Stimulated activated CD8-positive, alpha-beta memory T cell treated with anti-CD3 and anti-CD28 coated beads, Interleukin-2, amount 100 ng/mL, for 48 hours (primary cell): ENCODE data around the gene MCM7.

ENCODE experiments used
- DNase-seq, 2 donors: peaks; one replicate each; pipeline ENCODE4 v3.0.0-alpha.2; 2020; ENCODE audit warnings: low read depth in 2 of 2

The MCM7 gene

DNA sequence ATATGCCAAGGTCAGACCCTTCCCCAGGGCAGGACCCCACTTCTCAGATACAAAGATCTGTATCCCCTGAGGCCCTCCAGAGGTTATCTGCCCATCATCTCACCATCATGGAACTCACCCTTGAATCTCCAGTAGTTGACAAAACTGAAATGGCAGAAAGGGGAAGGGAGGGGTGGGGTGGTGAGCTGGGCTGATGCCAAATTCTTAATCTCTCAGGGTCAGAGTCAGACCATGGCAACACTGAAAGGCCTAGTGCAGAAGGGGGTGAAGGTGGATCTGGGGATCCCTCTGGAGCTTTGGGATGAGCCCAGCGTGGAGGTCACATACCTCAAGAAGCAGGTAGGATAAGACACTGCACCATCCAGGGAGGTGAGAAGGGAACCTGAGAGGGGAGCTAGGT lies 21.4 kb upstream of the MCM7 start:
- DNase-seq = no peak

- no peak for DNase-seq
These were observed 20.9 kb upstream of the MCM7 start for GRCh38 chr7:100122067-100122466.

DNA sequence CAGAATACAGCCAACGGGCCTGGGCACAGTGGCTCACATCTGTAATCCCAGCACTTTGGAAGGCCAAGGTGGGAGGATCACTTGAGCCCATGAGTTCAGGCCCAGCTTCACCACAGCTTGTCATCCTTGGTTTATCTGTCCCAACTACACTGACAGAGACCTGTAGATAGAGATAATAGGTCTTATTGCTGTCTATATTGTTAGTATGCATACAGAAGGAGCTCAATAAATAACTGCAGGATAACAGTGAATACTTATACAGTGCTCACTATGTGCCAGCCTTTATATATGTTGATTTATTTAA lies 19.5 kb upstream of the MCM7 start:
- DNase-seq = no peak

DNA sequence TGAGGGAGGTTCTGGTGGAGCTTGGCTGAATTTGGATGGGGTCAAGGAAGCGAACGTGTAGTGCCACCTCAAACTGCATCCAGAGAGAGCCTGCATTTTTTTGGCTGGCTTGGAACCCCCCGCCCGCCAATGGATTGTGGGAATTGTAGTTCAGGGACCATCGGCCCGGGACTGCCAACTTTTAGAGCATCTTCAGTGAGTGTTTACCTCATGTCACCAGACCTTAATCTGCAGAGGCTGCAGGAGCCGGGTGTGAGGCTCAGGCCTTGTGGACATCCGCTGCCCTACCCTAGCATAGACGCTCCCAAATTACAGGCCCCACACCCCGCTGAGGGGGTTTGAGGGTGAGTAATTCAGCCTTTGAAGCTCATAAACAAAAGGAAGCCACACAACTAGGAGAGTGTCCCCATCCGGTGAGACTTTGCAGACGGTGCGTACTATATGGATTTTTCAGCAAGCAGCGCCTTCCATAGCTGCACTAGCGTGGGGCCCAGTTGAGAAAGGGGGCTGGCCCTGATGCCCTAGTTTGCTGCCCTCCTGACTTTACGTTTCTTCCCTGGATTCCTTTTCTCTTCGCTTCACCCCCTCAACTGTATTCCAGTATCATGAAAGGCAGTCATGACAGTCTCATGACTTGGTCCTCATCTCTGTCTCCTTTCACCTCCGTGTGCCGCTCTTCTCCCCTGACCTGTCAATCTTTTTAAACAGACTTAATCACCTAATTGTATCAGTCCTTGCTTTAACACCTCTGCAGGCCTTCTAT lies 19.0 kb upstream of the MCM7 start:
- peak in 1 of 2 donors; percentile 50 for DNase-seq

DNA sequence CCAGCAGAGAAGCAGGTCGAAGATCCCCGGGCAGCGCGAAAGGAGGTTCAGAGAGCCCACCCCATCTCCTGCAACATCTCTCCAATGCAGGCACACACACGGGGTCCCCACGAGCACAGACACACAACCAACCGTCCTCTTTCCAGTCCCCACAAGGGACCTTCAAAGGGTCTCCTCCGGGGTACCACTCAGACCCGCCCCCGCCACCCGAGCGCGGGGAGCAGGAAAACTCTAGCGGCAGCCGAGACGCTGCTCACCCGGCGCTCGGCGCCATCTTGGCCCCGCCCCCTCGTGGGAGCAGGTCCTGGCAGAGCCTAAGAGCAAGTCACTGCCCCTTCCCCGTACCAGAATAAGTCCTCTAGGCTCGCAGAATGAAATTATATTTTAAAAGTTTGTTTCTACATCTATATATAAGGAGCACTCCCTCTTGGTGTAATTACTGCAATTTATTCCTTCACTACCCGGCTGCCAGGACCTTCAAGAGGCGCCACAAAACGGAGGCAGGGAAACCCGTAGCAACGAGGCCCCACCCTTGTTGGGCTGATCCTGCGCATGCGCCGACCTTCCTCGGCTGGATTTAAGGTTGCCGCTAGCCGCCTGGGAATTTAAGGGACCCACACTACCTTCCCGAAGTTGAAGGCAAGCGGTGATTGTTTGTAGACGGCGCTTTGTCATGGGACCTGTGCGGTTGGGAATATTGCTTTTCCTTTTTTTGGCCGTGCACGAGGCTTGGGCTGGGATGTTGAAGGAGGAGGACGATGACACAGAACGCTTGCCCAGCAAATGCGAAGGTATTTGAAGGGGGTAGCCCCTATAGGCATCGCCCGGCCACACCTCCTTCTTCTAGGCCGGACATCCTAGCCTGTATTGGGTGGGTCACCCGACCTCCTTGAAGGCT lies 18.1 kb upstream of the MCM7 start, which contains the start of the genes CNPY4 and TAF6:
Gene CNPY4 (plus strand): TSS at position 563 of the 898 bp plus-strand sequence. CDS start 111 bp downstream, at position 674.
Gene TAF6 (minus strand): TSS at position 287 of the 898 bp plus-strand sequence. CDS start 5,149 bp downstream, outside the sequence.
- DNase-seq = peak; percentile 88 to 91

DNA sequence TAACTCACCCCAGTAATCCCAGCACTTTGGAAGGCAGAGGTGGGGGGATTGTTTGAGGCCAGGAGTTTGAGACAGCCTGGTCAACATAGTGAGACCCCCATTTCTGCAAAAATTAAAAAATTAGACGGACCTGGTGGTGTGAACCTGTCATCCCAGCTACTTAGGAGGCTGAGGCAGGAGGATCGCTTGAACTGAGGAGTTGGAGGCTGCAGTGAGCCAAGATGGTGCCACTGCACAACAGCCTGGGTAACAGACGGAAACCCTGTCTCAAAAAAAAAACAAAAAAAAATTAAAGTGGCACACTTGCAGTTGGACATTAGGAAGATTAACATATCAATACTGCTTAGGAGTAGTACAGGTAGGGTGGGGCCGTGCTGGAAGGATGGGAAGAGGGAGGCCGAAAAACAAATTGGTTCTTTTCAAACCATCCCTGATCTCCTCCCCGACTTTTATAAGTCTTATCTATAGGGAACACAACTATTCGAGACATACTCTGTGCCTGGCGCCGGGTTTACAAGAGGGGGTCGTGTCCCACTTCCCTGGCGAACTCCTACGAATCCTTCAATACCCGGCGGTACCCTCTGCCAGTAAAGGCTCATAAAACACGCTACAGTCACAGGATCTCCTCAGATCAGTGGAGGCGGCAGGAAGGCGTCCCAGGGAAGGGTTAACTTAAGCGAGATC lies 17.3 kb upstream of the MCM7 start:
- DNase-seq = no peak

- DNase-seq = no peak
These were observed 13.8 kb upstream of the MCM7 start for GRCh38 chr7:100115026-100115425.

- DNase-seq = no peak
These were observed 10.7 kb upstream of the MCM7 start for GRCh38 chr7:100111914-100112313.

DNA sequence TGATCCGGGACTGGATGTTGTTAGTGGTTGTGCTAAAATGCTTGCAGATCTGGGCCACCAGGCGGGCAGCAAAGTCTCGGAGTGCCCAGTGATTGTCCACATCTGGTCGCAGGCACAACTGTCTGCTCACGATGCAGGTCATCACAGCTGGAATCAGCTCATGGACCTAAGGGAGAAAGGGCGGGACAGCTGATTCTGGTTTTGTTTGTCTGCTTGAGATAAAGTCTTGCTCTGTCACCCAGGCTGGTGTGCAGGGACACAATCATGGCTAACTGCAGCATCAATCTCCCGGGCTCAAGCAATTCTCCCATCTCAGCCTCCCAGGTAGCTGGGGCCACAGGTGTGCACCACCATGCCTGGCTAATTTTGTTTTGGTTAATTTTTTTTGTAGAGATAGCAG lies 10.0 kb upstream of the MCM7 start:
- DNase-seq = no peak

DNA sequence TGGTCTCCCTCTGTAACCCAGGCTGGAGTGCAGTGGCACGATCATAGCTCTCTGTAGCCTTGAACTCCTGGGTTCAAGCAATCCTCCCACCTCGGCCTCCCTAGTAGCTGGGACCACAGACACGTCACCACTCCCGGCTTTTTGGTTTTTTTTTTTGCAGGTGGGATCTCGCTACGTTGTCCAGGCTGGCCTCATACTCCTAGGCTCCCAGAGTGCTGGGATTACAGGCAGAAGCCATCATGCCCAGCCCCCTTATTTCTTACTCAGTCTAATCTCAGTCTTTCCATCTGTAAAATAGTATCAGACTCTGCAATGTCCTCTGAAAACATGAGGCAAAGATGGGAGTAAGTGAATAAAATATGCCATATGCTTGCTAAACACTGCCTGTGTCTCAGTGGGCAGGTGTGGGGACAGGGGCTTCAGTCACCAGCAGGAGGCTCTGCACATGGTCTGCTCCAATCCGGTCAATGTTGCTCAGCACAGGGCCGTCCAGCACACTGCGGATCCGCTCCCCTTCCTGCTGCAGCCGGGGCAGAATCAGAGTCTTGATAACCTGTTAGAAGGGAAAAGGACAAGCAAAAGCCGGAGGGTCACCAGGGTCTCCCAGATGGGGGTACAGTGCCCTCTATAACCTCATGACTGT lies 8.4 kb upstream of the MCM7 start:
- DNase-seq = no peak

GRCh38 chr7:100107890-100108289 lies 6.7 kb upstream of the MCM7 start:
- no peak for DNase-seq

GRCh38 chr7:100107125-100107737 lies 6.0 kb upstream of the MCM7 start:
- no peak for DNase-seq

GRCh38 chr7:100106633-100107032 lies 5.4 kb upstream of the MCM7 start:
- no peak for DNase-seq

GRCh38 chr7:100105534-100105933 lies 4.3 kb upstream of the MCM7 start:
- DNase-seq = no peak

GRCh38 chr7:100102950-100103840 lies 2.0 kb upstream of the MCM7 start:
- no peak for DNase-seq

DNA sequence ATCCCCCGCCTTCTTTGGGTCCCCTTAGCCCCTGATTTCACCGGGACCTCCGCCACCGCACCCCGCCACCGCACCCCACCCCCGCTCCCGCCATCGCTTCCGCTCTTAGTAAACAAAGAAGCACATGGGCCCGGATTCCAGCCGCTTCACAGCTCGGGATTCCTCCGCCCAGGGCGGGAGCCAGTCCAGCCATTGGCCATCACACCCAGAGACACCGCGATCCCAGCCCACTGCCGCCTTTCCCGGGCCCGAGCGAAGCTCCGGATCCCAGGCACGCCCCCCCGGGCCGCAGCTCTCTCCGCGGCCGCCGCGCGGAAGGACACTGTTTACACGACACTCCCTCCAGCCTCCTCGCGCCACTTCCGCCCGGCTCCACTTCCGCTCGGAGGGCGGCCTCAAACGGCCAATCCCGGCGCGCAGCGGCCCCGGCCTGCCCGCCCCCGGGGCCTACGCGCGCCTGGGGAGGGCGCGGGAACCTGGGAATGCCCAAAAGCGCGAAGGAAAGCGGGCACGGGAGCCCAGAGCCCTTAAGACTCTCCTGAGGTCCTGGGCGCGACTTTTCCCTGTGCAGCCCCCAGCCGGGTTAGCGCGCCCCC lies 679 bp downstream of the MCM7 start:
- DNase-seq = peak; percentile 73 to 86

- DNase-seq = no peak
These were observed 1.7 kb downstream of the MCM7 start for GRCh38 chr7:100099452-100099851.

DNA sequence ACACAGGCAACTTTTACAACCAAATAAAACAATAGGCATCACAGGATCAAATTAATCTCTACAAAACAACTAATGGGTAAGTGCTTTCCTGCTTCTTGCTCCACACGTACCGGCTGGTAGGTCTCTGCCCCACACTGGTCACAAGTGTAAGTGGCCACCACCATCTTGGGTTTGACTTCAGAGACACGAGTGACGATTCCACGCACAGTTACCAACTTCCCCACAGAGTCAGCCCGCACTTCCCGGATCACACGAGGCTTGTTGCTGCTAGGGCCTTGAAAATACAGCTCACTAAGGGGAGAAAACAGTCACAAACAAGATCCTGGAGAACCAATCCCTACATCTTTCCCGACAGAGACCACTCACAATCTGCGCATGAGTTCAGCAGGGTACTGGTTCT lies 2.3 kb downstream of the MCM7 start:
- no peak for DNase-seq

DNA sequence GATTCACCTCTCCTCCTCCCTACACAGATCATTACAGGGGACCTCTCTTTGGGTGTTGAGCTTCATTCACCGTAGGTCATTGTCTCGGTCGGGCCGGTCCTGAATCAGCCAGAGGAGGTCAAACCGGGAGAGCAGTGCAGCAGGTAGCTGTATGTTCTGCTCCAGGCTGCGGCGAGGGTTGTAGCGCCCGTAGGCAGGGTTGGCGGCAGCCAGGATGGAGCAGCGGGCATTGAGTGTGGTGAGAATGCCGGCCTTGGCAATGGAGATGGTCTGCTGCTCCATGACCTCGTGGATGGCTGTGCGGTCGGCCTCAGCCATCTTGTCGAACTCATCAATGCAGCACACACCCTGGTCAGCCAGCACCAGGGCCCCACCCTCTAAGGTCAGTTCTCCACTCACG lies 5.5 kb downstream of the MCM7 start:
- no peak for DNase-seq

- no peak for DNase-seq
These were observed 5.9 kb downstream of the MCM7 start for GRCh38 chr7:100095289-100095688.
